ENCODE data around the gene HMOX2.

HMOX2 gene

DNA sequence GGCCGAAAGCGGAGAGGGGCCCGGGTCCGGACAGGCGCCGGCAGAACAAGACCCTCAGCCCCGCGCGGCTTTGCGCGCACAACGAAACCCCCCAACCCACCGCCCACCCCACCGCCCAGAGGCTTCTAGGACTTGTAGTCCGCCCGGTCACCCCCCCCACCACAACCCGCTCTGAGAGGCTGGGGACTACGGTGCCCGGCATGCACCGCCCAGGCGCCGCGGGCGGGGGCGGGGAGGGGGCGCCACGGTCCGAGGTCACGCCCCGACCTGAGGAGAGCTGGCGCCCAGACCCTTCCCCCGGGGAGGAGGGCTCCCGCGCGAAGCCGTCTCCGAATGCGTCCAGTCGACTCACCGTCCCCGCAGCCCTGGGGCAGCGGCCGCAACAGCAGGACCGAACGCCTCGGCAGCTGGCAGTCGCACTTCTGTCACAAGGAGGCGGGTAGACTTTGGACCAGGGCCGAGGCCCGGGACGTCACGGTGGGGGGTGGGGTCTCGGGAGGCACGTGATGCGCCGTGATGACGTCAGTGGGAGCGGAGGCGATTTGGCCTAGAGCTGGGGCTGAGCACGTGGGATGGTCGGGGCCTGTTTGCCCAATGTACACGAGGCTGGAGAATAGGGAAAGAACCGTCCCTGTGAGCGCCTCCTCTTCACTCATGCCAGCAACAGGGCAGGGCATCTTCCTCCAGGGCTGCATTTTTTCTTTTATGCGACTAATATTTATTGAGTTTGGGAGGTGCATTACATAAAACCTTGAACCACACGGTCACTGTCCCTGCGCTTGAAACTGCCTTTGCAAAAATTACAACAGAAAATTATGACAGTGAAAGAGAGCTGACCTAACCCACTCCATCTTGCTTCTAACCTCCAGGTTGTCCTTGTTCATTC, 62.4 kb downstream of the HMOX2 start, which contains the start of gene CDIP1:
TSS of gene CDIP1 (minus strand) at position 424 of the 886 bp plus-strand sequence. CDS start 24,643 bp downstream, outside the sequence.
- peak; percentile 78 for DNase-seq (ENCODE audit: low read depth, low spot score)
- H3K27ac ChIP-seq: peak within 1 kb of the TSS; percentile 52

DNA sequence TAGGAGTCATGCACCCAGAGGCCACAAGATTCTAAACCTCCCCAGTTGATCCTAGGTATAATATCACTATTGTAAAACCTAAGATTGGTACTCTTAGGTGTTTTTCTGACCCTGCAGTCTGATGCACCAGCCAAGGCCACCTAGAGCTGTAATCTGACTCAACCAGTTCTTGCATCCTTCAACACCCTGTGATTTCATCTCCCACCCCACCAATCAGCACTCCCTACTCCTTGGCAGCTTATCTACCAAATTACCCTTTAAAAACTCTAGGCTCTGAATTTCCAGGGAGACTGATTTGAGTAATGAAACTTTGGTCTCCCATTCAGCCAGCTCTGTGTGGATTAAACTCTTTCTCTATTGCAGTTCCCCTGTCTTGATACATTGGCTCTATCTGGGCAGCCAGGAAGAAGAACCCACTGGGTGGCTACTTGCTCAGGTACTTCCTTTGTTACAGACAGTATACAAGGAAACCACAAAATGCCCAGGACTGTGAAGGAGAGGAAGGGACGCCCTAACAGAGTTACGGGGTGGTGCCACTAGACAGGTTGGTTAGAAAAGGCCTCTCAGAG, 63.6 kb downstream of the HMOX2 start:
- no peak for DNase-seq (ENCODE audit: low read depth, low spot score)
- H3K27ac ChIP-seq: no peak overlapping the region

DNA sequence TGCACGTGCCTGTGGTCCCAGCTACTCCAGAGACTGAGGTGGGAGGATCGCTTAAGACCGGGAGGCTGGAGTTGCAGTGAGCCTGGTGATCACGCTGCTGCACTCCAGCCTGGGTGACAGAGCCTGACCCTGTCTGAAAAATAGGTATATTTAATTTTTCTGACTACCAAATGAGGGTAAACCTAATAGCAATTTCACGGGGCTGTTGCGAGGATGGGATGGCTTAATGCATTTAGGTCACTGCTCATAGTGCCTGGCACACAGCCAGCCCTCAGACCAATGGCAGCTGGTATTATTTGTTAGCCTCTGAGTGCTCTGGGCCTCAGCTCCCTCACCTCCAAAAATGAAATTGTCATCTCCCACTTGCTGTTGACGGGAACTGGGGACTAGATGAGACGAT, 68.3 kb downstream of the HMOX2 start:
- no peak overlapping the region for H3K27ac ChIP-seq
- DNase-seq (ENCODE audit: low read depth, low spot score): no peak

DNA sequence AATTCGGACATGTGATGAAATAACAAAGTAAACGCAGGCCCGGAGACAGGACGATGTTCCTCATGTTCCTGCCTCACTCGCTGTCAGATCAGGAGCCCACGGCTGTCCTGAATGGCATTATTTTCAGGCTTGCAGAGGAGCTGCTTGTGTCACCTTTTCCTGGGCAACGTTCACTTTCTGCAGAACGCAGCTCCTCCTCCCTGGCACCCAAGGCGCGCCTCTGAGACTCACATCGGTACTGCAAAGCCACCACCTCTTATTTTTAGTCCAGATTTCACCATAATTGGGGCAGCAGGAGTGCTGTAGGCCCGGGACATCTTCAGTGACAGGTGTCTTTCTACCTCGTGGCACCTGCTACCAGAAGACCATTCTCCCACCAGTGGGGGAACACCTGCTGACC, 71.9 kb downstream of the HMOX2 start:
- no peak overlapping the region for H3K27ac ChIP-seq
- DNase-seq (ENCODE audit: low read depth, low spot score): no peak

DNA sequence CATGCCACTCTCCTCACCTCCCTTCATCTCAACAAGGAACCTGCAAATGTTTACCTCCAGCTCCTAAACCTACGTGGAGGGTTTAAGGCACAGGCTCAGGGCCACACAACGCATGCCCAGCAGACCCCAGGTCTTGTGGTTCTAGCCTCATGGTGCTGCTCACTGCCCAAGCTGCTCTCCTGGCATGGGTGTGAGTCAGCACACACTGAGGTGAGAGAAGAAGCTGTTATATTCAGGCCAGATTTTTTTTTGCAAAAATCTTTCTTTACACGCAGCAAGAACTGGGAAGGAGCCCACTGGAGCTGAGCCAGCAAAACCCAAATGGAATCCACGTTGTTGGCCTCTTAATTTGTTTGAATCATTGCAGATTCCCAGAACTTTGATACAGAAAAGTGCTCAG, 74.4 kb downstream of the HMOX2 start:
- no peak for DNase-seq (ENCODE audit: low read depth, low spot score)
- H3K27ac ChIP-seq: no peak overlapping the region

DNA sequence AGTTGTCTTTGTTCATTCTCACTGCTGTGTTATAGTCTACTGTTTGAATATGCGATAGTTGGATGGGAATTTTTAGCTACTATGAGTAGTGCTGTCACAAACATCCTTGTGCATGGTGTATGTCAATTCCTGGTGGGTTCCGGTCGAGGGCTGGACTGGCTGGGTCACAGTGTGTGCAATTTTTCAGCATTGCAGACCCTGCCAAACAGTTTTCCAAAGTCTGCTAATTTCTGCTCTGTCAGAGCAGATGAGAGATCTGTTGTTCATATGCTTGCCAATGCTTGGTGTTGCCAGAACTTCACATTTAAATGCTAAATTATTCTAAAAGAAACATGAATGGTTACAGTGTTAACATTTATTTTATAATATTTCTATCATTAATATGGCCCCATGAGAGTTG, 76.3 kb downstream of the HMOX2 start:
- DNase-seq (ENCODE audit: low read depth, low spot score): no peak
- no peak overlapping the region for H3K27ac ChIP-seq

DNA sequence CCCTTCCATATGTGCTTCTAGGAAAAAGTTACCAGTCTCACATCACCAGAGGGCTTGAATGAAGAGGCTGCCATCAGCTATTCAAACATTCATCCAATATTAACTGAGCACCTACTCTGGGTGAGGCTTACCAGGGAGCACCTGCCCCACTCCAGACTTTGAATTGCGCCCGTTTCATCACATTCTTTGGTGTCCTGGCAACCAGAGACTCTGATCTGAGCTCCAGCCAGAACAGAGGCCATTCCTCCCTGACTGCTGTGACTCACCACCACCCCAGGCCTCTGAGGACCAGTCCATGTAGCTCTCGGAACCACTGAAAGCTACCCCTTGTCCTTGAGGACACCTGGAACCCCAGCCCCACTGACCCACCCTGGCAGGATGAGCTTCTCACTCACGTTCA, 79.9 kb downstream of the HMOX2 start, which contains the start of gene C16orf96:
TSS of gene C16orf96 (plus strand) at position 229 of the 400 bp plus-strand sequence. CDS start at position 379, 150 bp downstream.
- DNase-seq (ENCODE audit: low read depth, low spot score): no peak

DNA sequence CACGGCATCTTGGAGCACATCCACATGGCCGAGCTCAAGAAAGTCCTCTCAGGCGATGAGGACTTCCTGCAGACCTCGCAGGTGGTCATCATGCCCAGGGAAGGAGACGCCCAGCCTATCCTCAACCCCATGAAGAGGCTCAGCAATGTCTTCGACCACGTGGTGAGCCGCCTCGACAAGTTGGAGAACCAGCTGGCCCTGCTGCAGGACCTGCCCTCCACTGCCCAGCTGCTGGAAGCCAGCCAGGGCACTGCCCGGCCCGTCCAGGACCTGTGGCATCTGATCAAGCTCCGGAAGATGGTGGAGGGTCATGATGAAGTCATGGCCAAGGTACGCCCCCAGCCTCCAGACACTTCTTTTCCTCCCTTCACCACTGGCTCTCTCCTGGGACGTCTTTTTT, 80.4 kb downstream of the HMOX2 start:
- no peak for DNase-seq (ENCODE audit: low read depth, low spot score)
- H3K27ac ChIP-seq: no peak overlapping the region

More for the DNA sequence above, 79.9 kb downstream of the HMOX2 start, which contains the start of gene C16orf96:
- H3K27ac ChIP-seq: no peak within 1 kb of the TSS

DNA sequence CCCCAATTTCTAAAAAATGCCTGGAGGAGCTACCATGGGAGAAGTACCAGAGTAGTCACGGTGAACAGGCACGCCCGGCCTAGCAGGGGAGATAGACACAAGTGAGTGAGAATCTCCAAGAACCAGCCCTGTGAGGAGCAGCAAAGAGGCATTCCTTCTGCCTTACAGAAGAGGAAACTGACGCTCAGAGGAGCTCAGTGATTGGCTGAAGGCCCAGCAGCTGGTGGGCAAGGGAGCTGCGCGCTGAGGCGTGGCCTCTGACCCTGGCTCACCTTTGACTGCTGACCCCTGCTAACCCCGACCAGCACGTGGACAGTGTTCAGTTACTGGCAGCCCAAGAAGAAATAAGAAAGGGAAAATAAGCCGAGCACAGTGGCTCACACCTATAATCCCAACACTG, 81.8 kb downstream of the HMOX2 start:
- H3K27ac ChIP-seq: no peak overlapping the region
- no peak for DNase-seq (ENCODE audit: low read depth, low spot score)

Measured in epithelial cell of prostate (primary cell).